Calu3 (cell line): ENCODE measurements around the gene EYA2. TPM values are rescaled to one million over a fixed set of nuclear protein-coding genes. Genes with fewer than 3 reads are reported as not detected.

Experiments
- BruUV-seq: library from RNA; stranded (reverse); fragments of 400-500 nt; replicated peaks from 2 replicates; lab custom pipeline; 2021; lab: Mats Ljungman, UMichigan
- CTCF ChIA-PET: fragments of 300-600 bp; sonication (Branson Sonifier 250); formaldehyde crosslinking; loops from one replicate; lab custom pipeline; 2022; ENCODE audit warnings: antibody characterized with exemption; lab: Charles Lee
- DNase-seq: peaks from one replicate; pipeline ENCODE4 v3.0.0; 2022
- H3K27ac Mint-ChIP-seq: one replicate; pipeline ENCODE4 v1.8.0; 2022; ENCODE audit warnings: mixed read lengths; ENCODE audit not compliant: unreplicated experiment
- H3K27me3 Mint-ChIP-seq: one replicate; pipeline ENCODE4 v1.8.0; 2022; ENCODE audit warnings: mixed read lengths; ENCODE audit not compliant: unreplicated experiment
- H3K36me3 Mint-ChIP-seq: one replicate; pipeline ENCODE4 v1.8.0; 2022; ENCODE audit warnings: mild to moderate bottlenecking, moderate library complexity, mixed read lengths; ENCODE audit not compliant: insufficient read depth, unreplicated experiment
- H3K4me1 Mint-ChIP-seq: one replicate; pipeline ENCODE4 v1.8.0; 2022; ENCODE audit warnings: mild to moderate bottlenecking, low read depth, mixed read lengths; ENCODE audit not compliant: unreplicated experiment
- H3K4me3 Mint-ChIP-seq: one replicate; pipeline ENCODE4 v1.8.0; 2022; ENCODE audit warnings: mild to moderate bottlenecking, low read depth, moderate library complexity, mixed read lengths; ENCODE audit not compliant: unreplicated experiment
- H3K9me3 Mint-ChIP-seq: one replicate; pipeline ENCODE4 v1.8.0; 2022; ENCODE audit warnings: low read depth, mixed read lengths; ENCODE audit not compliant: unreplicated experiment
- intact Hi-C: fragments of 100-400 bp; cut with micrococcal nuclease; formaldehyde crosslinking; loops from one replicate; pipeline ENCODE4 v1.10.0; 2022; ENCODE audit not compliant: unreplicated experiment
- total RNA-seq: library from RNA; stranded (reverse); gene quantifications from 2 replicates; pipeline ENCODE4 v1.2.3, GENCODE V29; 2022
- TF ChIP-seq, protein P1 (sequence below): fragments of 200-600 bp; IDR thresholded peaks from one replicate; pipeline ENCODE4 v1.8.0; 2022; ENCODE audit warnings: antibody characterized with exemption; ENCODE audit not compliant: unreplicated experiment

EYA2 gene
- total RNA-seq, 1 experiment from 2014 or later, result 0.35 TPM

DNA sequence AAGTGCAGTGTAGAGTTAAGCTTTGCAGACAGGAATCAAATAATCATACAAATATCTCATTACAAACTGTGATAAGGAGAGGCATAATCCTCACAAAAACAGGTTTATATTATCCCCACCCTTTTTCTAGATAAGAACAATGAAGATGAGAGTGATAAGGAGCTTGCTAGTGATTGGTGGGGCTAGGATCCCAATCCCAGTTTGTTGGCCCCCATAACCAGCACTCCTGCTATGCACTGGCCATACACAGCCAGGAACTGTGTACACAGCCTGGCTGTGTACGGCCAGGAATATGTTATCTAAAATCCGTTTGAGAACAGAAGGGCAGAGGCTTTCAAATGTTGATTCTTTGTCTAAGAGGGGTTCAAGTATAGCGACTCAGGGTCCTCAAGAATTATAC is 180.6 kb downstream of the EYA2 start:
- Mint-ChIP-seq H3K27ac (no peak overlapping the region), H3K27me3 (no peaks in the 10 kb centered on the region), H3K4me1 (no peaks in the 10 kb centered on the region), H3K4me3 (no peak overlapping the region), H3K9me3 (peaks cover 11% of the 10 kb centered on the region), H3K36me3 (no peaks in the 10 kb centered on the region)
- TF ChIP-seq, protein P1, sequence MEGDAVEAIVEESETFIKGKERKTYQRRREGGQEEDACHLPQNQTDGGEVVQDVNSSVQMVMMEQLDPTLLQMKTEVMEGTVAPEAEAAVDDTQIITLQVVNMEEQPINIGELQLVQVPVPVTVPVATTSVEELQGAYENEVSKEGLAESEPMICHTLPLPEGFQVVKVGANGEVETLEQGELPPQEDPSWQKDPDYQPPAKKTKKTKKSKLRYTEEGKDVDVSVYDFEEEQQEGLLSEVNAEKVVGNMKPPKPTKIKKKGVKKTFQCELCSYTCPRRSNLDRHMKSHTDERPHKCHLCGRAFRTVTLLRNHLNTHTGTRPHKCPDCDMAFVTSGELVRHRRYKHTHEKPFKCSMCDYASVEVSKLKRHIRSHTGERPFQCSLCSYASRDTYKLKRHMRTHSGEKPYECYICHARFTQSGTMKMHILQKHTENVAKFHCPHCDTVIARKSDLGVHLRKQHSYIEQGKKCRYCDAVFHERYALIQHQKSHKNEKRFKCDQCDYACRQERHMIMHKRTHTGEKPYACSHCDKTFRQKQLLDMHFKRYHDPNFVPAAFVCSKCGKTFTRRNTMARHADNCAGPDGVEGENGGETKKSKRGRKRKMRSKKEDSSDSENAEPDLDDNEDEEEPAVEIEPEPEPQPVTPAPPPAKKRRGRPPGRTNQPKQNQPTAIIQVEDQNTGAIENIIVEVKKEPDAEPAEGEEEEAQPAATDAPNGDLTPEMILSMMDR, result no peak
- CTCF ChIA-PET, result interaction anchor here (0.6 to 1.2 kb wide), 2 partner anchors 17 to 324 kb away, joined by 3 read pairs; no protein-coding TSS in a partner anchor
- intact Hi-C loops, result no loop called here
- BruUV-seq, result no TSS peak
- no peak for DNase-seq

DNA sequence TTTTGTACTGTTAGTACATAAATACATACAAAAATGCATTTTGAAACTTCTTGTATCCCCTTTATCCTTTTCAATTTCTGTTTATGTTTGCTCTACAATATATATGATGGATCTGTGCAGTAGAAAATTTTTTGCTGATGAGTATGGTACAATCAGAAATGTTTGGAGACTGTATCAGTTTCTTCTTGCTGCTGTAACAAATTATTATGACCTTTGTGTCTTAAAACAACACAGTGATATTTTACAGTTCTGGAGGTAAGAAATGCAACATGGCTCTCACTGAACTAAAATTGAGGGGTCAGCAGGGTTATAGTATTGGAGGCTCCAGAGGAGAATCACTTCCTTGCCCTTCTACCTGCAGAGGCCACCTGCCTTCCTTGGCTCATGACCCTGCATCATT is 184.4 kb downstream of the EYA2 start:
- no TSS peak for BruUV-seq
- no peaks in the 10 kb centered on the region for H3K4me1 Mint-ChIP-seq
- TF ChIP-seq, protein P1, result no peak
- intact Hi-C loops, result no loop called here
- H3K9me3 Mint-ChIP-seq, result peaks cover 7% of the 10 kb centered on the region
- CTCF ChIA-PET, result no interaction called here
- DNase-seq, result no peak
- H3K27ac Mint-ChIP-seq, result no peak overlapping the region
- no peak overlapping the region for H3K4me3 Mint-ChIP-seq
- H3K36me3 Mint-ChIP-seq, result no peaks in the 10 kb centered on the region
- no peaks in the 10 kb centered on the region for H3K27me3 Mint-ChIP-seq

GRCh38 chr20:47080365-47080764 is 185.7 kb downstream of the EYA2 start:
- no peak overlapping the region for H3K4me3 Mint-ChIP-seq
- TF ChIP-seq, protein P1, result no peak
- no peak overlapping the region for H3K27ac Mint-ChIP-seq
- intact Hi-C loops, result no loop called here
- no TSS peak for BruUV-seq
- no peaks in the 10 kb centered on the region for H3K4me1 Mint-ChIP-seq
- CTCF ChIA-PET, result no interaction called here
- no peak for DNase-seq
- no peaks in the 10 kb centered on the region for H3K27me3 Mint-ChIP-seq
- peaks cover 7% of the 10 kb centered on the region for H3K9me3 Mint-ChIP-seq
- no peaks in the 10 kb centered on the region for H3K36me3 Mint-ChIP-seq

DNA sequence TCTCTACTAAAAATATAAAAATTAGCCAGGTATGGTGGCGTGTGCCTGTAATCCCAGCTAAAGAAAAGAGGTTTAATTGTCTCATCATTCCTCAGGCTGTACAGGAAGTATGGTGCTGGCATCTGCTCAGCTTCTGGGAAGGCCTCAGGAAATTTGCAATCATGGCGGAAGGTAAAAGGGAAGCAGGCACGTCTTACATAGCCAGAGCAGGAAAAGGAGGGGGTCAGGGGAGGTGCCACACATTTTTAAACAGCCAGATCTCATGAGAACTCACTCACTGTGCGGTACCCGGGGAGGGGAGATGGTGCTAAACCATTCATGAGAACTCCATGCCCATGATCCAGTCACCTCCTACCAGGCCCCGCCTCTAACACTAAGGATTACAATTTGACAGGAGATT is 191.7 kb downstream of the EYA2 start:
- no peaks in the 10 kb centered on the region for H3K27me3 Mint-ChIP-seq
- no TSS peak for BruUV-seq
- no peak overlapping the region for H3K4me3 Mint-ChIP-seq
- intact Hi-C loops, result no loop called here
- TF ChIP-seq, protein P1, result no peak
- no peak for DNase-seq
- H3K9me3 Mint-ChIP-seq, result no peaks in the 10 kb centered on the region
- no peaks in the 10 kb centered on the region for H3K4me1 Mint-ChIP-seq
- CTCF ChIA-PET, result no interaction called here
- H3K27ac Mint-ChIP-seq, result no peak overlapping the region
- no peaks in the 10 kb centered on the region for H3K36me3 Mint-ChIP-seq
